ENCODE measurements around the gene TMEM154. TPM values are rescaled to one million over a fixed set of nuclear protein-coding genes. Genes with fewer than 3 reads are reported as not detected.

The TMEM154 gene
- total RNA-seq, 1 experiment from 2014 or later: 23.3 TPM

- peak; percentile 14 for TF ChIP-seq CTCF (IDR thresholded peaks at IDR 0.05; ENCODE audit: unreplicated experiment)
- DNase-seq: no peak
Measured at GRCh38 chr4:152640058-152640921, 39.5 kb downstream of the TMEM154 start.

GRCh38 chr4:152635851-152636250 lies 43.9 kb downstream of the TMEM154 start:
- CTCF ChIA-PET: interaction anchor here (0.6 kb wide), 1 partner anchor 13 kb away, joined by 3 read pairs; no protein-coding TSS in a partner anchor

More at GRCh38 chr4:152640058-152640921, 39.5 kb downstream of the TMEM154 start:
- Mint-ChIP-seq H3K4me1 (ENCODE audit: low read depth, unreplicated experiment) (no peaks in the 10 kb centered on the region), H3K9me3 (ENCODE audit: low read depth, unreplicated experiment) (no peaks in the 10 kb centered on the region), H3K27ac (ENCODE audit: unreplicated experiment) (no peak overlapping the region), H3K4me3 (ENCODE audit: low read depth, unreplicated experiment) (no peak overlapping the region), H3K36me3 (ENCODE audit: insufficient read depth, unreplicated experiment) (peaks cover 5% of the 10 kb centered on the region), H3K27me3 (ENCODE audit: unreplicated experiment) (no peaks in the 10 kb centered on the region)
- intact Hi-C loops (cut with micrococcal nuclease; ENCODE audit: unreplicated experiment): loop anchor here (1.0 to 10.0 kb wide), 5 partner anchors 95 to 231 kb away; partner anchors contain the start of gene FBXW7
- CTCF ChIA-PET: interaction anchor here (0.6 to 1.5 kb wide), 3 partner anchors 139 to 180 kb away, joined by 3 to 5 read pairs (median 4); no protein-coding TSS in a partner anchor
- no TSS peak for BruUV-seq (replicated peaks)

DNA sequence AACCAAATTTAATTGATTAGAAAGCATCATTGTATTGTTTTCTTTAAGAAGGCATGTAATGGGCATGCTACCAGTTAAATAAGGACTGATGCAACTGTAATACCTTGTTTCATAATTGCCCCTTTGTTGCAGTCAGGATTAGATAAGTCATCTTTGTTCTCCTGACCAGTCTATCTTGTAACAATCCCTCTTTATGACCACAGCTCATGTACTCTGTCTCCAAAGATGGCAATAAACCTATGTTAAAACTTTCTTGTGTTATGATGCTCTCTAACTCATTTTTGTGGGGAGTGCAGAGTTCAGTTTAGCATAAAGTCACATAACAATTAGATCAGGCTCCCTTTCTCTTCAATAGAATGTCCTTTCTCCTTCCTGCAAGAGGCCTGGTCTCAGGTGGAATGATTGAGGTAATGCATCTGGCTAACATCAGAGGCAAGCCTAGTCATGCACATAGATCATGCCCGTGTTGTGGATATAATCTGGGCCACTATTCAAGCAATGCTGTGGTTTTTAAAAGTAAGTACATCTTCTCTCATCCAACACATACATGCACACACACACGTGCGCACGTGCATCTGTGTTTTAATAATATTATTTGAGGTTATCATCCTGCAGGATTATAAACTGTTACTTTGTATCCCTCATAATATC lies 45.6 kb downstream of the TMEM154 start:
- BruUV-seq (replicated peaks): no TSS peak
- Mint-ChIP-seq H3K36me3 (ENCODE audit: insufficient read depth, unreplicated experiment) (peaks cover 6% of the 10 kb centered on the region), H3K27me3 (ENCODE audit: unreplicated experiment) (no peaks in the 10 kb centered on the region), H3K4me3 (ENCODE audit: low read depth, unreplicated experiment) (no peak overlapping the region), H3K27ac (ENCODE audit: unreplicated experiment) (no peak overlapping the region), H3K9me3 (ENCODE audit: low read depth, unreplicated experiment) (no peaks in the 10 kb centered on the region), H3K4me1 (ENCODE audit: low read depth, unreplicated experiment) (peaks cover 7% of the 10 kb centered on the region)
- no peak for DNase-seq
- no peak for TF ChIP-seq CTCF (IDR thresholded peaks at IDR 0.05; ENCODE audit: unreplicated experiment)
- intact Hi-C loops (cut with micrococcal nuclease; ENCODE audit: unreplicated experiment): no loop called here
- CTCF ChIA-PET: no interaction called here

More at GRCh38 chr4:152635851-152636250, 43.9 kb downstream of the TMEM154 start:
- no peak for DNase-seq
- Mint-ChIP-seq H3K9me3 (ENCODE audit: low read depth, unreplicated experiment) (no peaks in the 10 kb centered on the region), H3K4me3 (ENCODE audit: low read depth, unreplicated experiment) (no peak overlapping the region), H3K4me1 (ENCODE audit: low read depth, unreplicated experiment) (peaks cover 7% of the 10 kb centered on the region), H3K27me3 (ENCODE audit: unreplicated experiment) (no peaks in the 10 kb centered on the region), H3K27ac (ENCODE audit: unreplicated experiment) (no peak overlapping the region), H3K36me3 (ENCODE audit: insufficient read depth, unreplicated experiment) (peaks cover 11% of the 10 kb centered on the region)
- intact Hi-C loops (cut with micrococcal nuclease; ENCODE audit: unreplicated experiment): no loop called here
- no peak for TF ChIP-seq CTCF (IDR thresholded peaks at IDR 0.05; ENCODE audit: unreplicated experiment)
- BruUV-seq (replicated peaks): no TSS peak

GRCh38 chr4:152633118-152633517 lies 46.7 kb downstream of the TMEM154 start:
- no peak for TF ChIP-seq CTCF (IDR thresholded peaks at IDR 0.05; ENCODE audit: unreplicated experiment)
- CTCF ChIA-PET: no interaction called here
- Mint-ChIP-seq H3K4me3 (ENCODE audit: low read depth, unreplicated experiment) (no peak overlapping the region), H3K4me1 (ENCODE audit: low read depth, unreplicated experiment) (peaks cover 7% of the 10 kb centered on the region), H3K36me3 (ENCODE audit: insufficient read depth, unreplicated experiment) (peaks cover 6% of the 10 kb centered on the region), H3K27me3 (ENCODE audit: unreplicated experiment) (no peaks in the 10 kb centered on the region), H3K27ac (ENCODE audit: unreplicated experiment) (no peak overlapping the region), H3K9me3 (ENCODE audit: low read depth, unreplicated experiment) (no peaks in the 10 kb centered on the region)
- DNase-seq: no peak
- BruUV-seq (replicated peaks): no TSS peak
- intact Hi-C loops (cut with micrococcal nuclease; ENCODE audit: unreplicated experiment): no loop called here

All from Calu3 (cell line).